Measurements from ENCODE around the gene TPSD1. TPM values are rescaled to one million over a fixed set of nuclear protein-coding genes. Genes with fewer than 3 reads are reported as not detected.
"Not testable (repeated sequence)": the region's sequence is repeated elsewhere in the genome, so short reads cannot be mapped to it uniquely, and the experiment has no call there.

Gene TPSD1
- total RNA-seq, 1 donor from 2014 or later, result not detected

DNA sequence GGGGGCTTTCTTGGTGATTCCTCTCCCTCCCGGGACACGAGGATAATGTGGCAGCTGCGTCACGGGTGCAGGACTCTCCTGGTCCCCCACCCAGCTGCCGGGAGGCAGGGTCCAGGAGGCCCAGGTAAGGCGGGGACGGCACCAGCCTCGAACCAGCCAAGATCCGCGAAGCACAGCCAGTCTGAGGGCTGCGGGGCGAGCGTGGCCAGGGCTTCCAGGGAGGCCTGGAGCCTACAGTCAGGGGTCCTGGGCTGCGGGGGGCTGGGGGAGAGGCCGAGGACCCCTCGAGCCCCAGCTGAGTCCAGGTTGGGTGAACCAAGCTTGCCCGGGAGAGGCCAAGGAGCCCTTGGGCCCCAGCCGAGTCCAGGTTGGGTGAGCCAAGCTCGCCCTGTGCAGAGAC, 10.0 kb downstream of the TPSD1 start:
- TF ChIP-seq, protein P1, sequence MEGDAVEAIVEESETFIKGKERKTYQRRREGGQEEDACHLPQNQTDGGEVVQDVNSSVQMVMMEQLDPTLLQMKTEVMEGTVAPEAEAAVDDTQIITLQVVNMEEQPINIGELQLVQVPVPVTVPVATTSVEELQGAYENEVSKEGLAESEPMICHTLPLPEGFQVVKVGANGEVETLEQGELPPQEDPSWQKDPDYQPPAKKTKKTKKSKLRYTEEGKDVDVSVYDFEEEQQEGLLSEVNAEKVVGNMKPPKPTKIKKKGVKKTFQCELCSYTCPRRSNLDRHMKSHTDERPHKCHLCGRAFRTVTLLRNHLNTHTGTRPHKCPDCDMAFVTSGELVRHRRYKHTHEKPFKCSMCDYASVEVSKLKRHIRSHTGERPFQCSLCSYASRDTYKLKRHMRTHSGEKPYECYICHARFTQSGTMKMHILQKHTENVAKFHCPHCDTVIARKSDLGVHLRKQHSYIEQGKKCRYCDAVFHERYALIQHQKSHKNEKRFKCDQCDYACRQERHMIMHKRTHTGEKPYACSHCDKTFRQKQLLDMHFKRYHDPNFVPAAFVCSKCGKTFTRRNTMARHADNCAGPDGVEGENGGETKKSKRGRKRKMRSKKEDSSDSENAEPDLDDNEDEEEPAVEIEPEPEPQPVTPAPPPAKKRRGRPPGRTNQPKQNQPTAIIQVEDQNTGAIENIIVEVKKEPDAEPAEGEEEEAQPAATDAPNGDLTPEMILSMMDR (IDR thresholded peaks at IDR 0.05; ENCODE audit: insufficient read depth, low read length, poor library complexity, severe bottlenecking), result no peak
- H3K36me3 ChIP-seq (ENCODE audit: control insufficient read depth, insufficient read depth, low read length), result no peaks in the 10 kb centered on the region
- peaks cover 27% of the 10 kb centered on the region for H3K27me3 ChIP-seq (ENCODE audit: control insufficient read depth, insufficient read depth, low read length)
- DNase-seq (ENCODE audit: low read depth), result no peak
- no peak overlapping the region for H3K4me3 ChIP-seq (ENCODE audit: low read depth, low read length)

DNA sequence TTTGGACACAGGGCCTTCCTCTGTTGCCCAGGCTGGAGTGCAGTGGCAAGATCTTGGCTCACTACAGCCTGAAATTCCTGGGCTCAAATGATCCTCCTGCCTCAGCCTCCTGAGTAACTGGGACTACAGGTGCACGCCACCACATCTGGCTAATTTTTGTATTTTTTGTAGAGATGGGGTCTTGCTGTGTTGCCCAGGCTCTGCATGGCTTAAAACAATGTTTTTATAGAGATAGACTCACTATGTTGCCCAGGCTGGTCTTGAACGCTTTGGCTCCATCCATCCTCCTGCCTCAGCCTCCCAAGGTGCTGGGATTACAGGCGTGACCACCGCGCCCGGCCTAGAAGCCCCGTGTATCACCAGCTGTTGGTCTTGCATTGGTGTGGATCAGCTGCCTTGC, 13.5 kb downstream of the TPSD1 start:
- not testable (repeated sequence) for H3K4me3 ChIP-seq (ENCODE audit: low read depth, low read length); DNase-seq (ENCODE audit: low read depth); H3K36me3 ChIP-seq (ENCODE audit: control insufficient read depth, insufficient read depth, low read length)

DNA sequence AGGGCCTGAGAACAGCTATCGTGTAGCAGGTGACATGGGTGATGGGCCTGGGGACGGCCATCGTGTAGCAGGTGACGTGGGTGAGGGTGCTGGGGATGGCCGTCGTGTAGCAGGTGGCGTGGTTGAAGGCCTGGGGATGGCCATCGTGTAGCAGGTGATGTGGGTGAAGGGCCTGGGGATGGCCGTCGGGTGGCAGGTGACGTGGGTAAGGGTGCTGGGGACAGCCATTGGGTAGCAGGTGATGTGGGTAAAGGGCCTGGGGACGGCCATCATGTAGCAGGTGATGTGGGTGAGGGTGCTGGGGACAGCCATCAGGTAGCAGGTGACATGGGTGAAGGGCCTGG, 15.5 kb downstream of the TPSD1 start:
- Histone ChIP-seq H3K4me3 (ENCODE audit: low read depth, low read length) (no peak overlapping the region), H3K36me3 (ENCODE audit: control insufficient read depth, insufficient read depth, low read length) (no peaks in the 10 kb centered on the region), H3K27me3 (ENCODE audit: control insufficient read depth, insufficient read depth, low read length) (peaks cover 13% of the 10 kb centered on the region)
- DNase-seq (ENCODE audit: low read depth), result no peak
- TF ChIP-seq, protein P1 (IDR thresholded peaks at IDR 0.05; ENCODE audit: insufficient read depth, low read length, poor library complexity, severe bottlenecking), result no peak

More for the DNA sequence above, 13.5 kb downstream of the TPSD1 start:
- peaks cover 13% of the 10 kb centered on the region for H3K27me3 ChIP-seq (ENCODE audit: control insufficient read depth, insufficient read depth, low read length)

DNA sequence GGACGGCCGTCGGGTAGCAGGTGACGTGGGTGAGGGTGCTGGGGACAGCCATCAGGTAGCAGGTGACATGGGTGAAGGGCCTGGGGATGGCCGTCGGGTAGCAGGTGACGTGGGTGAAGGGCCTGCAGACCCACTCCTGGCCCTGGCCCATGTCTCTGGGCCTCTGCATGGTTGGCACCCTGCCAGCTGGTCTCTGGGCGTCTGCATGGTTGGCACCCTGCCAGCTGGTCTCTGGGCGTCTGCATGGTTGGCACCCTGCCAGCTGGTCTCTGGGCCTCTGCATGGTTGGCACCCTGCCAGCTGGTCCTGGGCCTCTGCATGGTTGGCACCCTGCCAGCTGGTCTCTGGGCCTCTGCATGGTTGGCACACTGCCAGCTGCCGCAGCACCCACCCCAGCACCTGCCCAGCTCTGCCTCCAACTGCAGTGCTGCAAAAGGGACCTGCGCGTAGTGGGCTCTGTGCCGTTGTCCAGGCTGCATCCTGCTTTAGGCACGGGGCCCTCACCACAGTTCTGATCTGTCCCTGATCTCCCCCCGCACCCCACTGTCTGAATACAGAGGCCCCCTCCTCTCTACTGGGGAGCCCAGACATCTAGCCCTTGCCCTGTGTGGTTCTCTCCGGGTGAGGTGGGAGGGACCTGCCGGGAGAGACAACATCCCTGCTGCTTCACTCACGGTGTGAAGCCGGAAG, 16.0 kb downstream of the TPSD1 start:
- not testable (repeated sequence) for DNase-seq (ENCODE audit: low read depth); H3K36me3 ChIP-seq (ENCODE audit: control insufficient read depth, insufficient read depth, low read length); H3K4me3 ChIP-seq (ENCODE audit: low read depth, low read length)

DNA sequence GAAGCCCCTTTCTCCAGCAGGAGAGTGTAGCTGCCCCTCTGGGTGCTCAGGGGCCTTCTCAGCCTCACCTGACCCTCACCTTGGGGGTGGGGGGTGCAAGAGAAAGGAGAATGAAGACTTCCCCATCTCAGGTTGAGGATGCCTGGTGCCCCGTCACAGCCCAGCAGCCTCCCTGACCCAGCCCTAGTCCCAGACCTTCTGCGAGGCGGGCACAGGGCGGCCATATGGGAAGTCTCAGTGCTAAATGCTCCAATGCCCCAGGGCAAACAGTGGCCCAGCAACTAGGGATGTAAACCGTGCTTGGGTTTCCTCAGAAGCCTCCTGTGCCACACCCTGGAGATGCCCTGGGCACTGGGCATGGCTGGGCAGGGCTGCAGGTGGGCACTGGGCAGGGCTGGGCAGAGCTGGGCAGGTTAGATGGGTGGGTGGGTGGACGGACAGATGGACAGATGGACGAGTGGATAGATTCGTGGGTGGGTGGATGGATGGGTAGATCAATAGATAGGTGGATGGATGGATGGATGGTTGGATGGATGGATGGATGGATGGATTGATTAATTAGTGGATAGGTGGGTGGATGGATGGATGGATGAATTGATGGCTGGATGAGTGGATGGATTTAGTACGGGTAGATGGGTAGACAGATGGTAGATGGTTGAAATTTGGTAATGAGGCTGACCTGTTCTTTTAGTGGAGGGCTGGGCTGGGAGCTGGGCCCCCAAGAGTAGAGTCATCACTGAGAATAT, 16.8 kb downstream of the TPSD1 start:
- H3K36me3 ChIP-seq (ENCODE audit: control insufficient read depth, insufficient read depth, low read length), result no peaks in the 10 kb centered on the region
- no peak overlapping the region for H3K4me3 ChIP-seq (ENCODE audit: low read depth, low read length)
- TF ChIP-seq, protein P1 (IDR thresholded peaks at IDR 0.05; ENCODE audit: insufficient read depth, low read length, poor library complexity, severe bottlenecking), result no peak
- H3K27me3 ChIP-seq (ENCODE audit: control insufficient read depth, insufficient read depth, low read length), result peaks cover 18% of the 10 kb centered on the region
- no peak for DNase-seq (ENCODE audit: low read depth)

More for the DNA sequence above, 16.0 kb downstream of the TPSD1 start:
- peaks cover 13% of the 10 kb centered on the region for H3K27me3 ChIP-seq (ENCODE audit: control insufficient read depth, insufficient read depth, low read length)

DNA sequence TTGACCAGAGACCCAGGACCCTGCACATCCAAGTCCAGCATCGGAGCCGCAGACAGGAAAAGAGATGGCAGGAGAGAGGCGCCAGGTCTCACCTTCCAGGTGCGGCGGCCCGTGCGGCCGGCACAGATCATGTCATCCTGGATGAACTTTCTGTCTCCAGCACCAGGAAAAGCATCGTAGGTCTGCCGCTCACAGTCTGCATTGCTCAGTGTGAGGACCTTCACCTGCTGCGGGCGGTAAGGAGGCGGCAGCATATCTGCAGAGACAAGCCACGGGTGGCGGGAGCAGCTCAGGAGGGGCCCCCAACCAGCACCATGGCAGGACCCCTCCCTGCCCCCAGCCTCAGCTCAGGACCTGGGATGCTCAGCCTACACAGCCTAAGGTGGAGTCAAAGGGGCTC, 17.9 kb downstream of the TPSD1 start:
- no peak for DNase-seq (ENCODE audit: low read depth)
- no peaks in the 10 kb centered on the region for H3K36me3 ChIP-seq (ENCODE audit: control insufficient read depth, insufficient read depth, low read length)
- TF ChIP-seq, protein P1 (IDR thresholded peaks at IDR 0.05; ENCODE audit: insufficient read depth, low read length, poor library complexity, severe bottlenecking), result no peak
- peaks cover 30% of the 10 kb centered on the region for H3K27me3 ChIP-seq (ENCODE audit: control insufficient read depth, insufficient read depth, low read length)
- no peak overlapping the region for H3K4me3 ChIP-seq (ENCODE audit: low read depth, low read length)

Data from kidney epithelial cell (primary cell).